Mesenchymal stem cell (in vitro differentiated cells and primary cell): ENCODE results near the gene FAM8A1.
A peak's percentile ranks its signal among the peaks of the same experiment; 100 is the strongest.

Experiments
- DNase-seq: peaks from one replicate; pipeline ENCODE4 v3.0.0-alpha.2; 2013
- H2AFZ ChIP-seq: one replicate; pipeline ENCODE4 v1.6.1; 2013; ENCODE audit warnings: low read depth, mild to moderate bottlenecking, control low read depth, inconsistent platforms, low read length, moderate library complexity
- H2AK5ac ChIP-seq: 2 replicates; pipeline ENCODE4 v1.6.1; 2013; ENCODE audit warnings: low read length, moderate library complexity, mild to moderate bottlenecking, inconsistent platforms; ENCODE audit not compliant: severe bottlenecking
- H2BK120ac ChIP-seq: one replicate; pipeline ENCODE4 v1.6.1; 2013; ENCODE audit warnings: low read depth, mild to moderate bottlenecking, inconsistent platforms, low read length, moderate library complexity
- H2BK12ac ChIP-seq, 2 experiments: one replicate each; pipeline ENCODE4 v1.6.1; 2013; ENCODE audit warnings: inconsistent platforms in 2 of 2, low read length in 2 of 2, mild to moderate bottlenecking in 2 of 2, moderate library complexity in 2 of 2, control low read depth in 1 of 2
- H2BK15ac ChIP-seq: one replicate; pipeline ENCODE4 v1.6.1; 2013; ENCODE audit warnings: mild to moderate bottlenecking, low read depth, inconsistent platforms; ENCODE audit not compliant: poor library complexity, severe bottlenecking
- H2BK5ac ChIP-seq: 2 replicates; pipeline ENCODE4 v1.6.1; 2013; ENCODE audit warnings: low read depth, mild to moderate bottlenecking, low read length, control low read depth, inconsistent platforms; ENCODE audit not compliant: poor library complexity, severe bottlenecking
- H3K14ac ChIP-seq, 2 experiments: one replicate each; pipeline ENCODE4 v1.6.1; 2013; ENCODE audit warnings: inconsistent platforms in 2 of 2, low read length in 2 of 2, control low read depth in 1 of 2, mild to moderate bottlenecking in 1 of 2, moderate library complexity in 1 of 2
- H3K18ac ChIP-seq, 2 experiments: one replicate each; pipeline ENCODE4 v1.6.1; 2013; ENCODE audit warnings: inconsistent platforms in 2 of 2, low read length in 2 of 2, control low read depth in 1 of 2, low read depth in 1 of 2, mild to moderate bottlenecking in 1 of 2
- H3K23ac ChIP-seq, 2 experiments: one replicate each; pipeline ENCODE4 v1.6.1; 2013; ENCODE audit warnings: inconsistent platforms in 2 of 2, low read length in 2 of 2, mild to moderate bottlenecking in 2 of 2, moderate library complexity in 2 of 2, control low read depth in 1 of 2
- H3K27ac ChIP-seq: 2 replicates; pipeline ENCODE4 v1.5.1; 2013; ENCODE audit warnings: mild to moderate bottlenecking, moderate library complexity, low read length, control low read depth, inconsistent platforms; ENCODE audit not compliant: poor library complexity, severe bottlenecking
- H3K27me3 ChIP-seq, 2 experiments: 2 replicates each; pipeline versions ENCODE4 v1.6.1 to v1.7.0; 2013; ENCODE audit warnings: low read length in 2 of 2, mild to moderate bottlenecking in 2 of 2, moderate library complexity in 2 of 2, control low read depth in 1 of 2, inconsistent platforms in 1 of 2; ENCODE audit not compliant: control insufficient read depth in 1 of 2, insufficient read depth in 1 of 2
- H3K36me3 ChIP-seq, 2 experiments: 2 replicates each; pipeline versions ENCODE4 v1.6.1 to v1.7.0; 2013; ENCODE audit warnings: low read length in 2 of 2, control low read depth in 1 of 2, inconsistent platforms in 1 of 2, low read depth in 1 of 2, mild to moderate bottlenecking in 1 of 2; ENCODE audit not compliant: insufficient read depth in 2 of 2, control insufficient read depth in 1 of 2
- H3K4ac ChIP-seq, 2 experiments: one replicate each; pipeline ENCODE4 v1.6.1; 2013; ENCODE audit warnings: inconsistent platforms in 2 of 2, low read length in 2 of 2, mild to moderate bottlenecking in 2 of 2, moderate library complexity in 2 of 2, control low read depth in 1 of 2, low read depth in 1 of 2
- H3K4me1 ChIP-seq: 2 replicates; pipeline ENCODE4 v1.6.1; 2013; ENCODE audit warnings: low read depth, low read length, control low read depth; ENCODE audit not compliant: control insufficient read depth, insufficient read depth
- H3K4me2 ChIP-seq: 2 replicates; pipeline ENCODE4 v1.6.1; 2013; ENCODE audit warnings: low read length, mild to moderate bottlenecking, inconsistent platforms; ENCODE audit not compliant: poor library complexity, severe bottlenecking
- H3K4me3 ChIP-seq, 2 experiments: 2 replicates each; pipeline versions ENCODE4 v1.5.1 to v1.7.0; 2013; ENCODE audit warnings: low read length in 2 of 2, mild to moderate bottlenecking in 2 of 2, control low read depth in 1 of 2, low read depth in 1 of 2; ENCODE audit not compliant: insufficient read depth in 1 of 2
- H3K79me1 ChIP-seq: replicated peaks from 2 replicates; pipeline ENCODE4 v1.6.1; 2013; ENCODE audit warnings: mild to moderate bottlenecking, control low read depth, low read length, inconsistent platforms; ENCODE audit not compliant: poor library complexity, severe bottlenecking
- H3K9ac ChIP-seq: 2 replicates; pipeline ENCODE4 v1.7.0; 2013; ENCODE audit warnings: mild to moderate bottlenecking, low read length, moderate library complexity
- H3K9me3 ChIP-seq: 2 replicates; pipeline ENCODE4 v1.7.0; 2013; ENCODE audit warnings: mild to moderate bottlenecking, low read length; ENCODE audit not compliant: control insufficient read depth
- H4K8ac ChIP-seq: one replicate; pipeline ENCODE4 v1.6.1; 2013; ENCODE audit warnings: inconsistent platforms, mild to moderate bottlenecking, low read length, moderate library complexity
- H4K91ac ChIP-seq: one replicate; pipeline ENCODE4 v1.6.1; 2013; ENCODE audit warnings: mild to moderate bottlenecking, low read length, inconsistent platforms
- WGBS: methylation state at CpG from one replicate; pipeline ENCODE4 v1.1.7; 2013; ENCODE audit warnings: mixed read lengths; 5-methylcytosine and 5-hydroxymethylcytosine counted together

Gene FAM8A1

DNA sequence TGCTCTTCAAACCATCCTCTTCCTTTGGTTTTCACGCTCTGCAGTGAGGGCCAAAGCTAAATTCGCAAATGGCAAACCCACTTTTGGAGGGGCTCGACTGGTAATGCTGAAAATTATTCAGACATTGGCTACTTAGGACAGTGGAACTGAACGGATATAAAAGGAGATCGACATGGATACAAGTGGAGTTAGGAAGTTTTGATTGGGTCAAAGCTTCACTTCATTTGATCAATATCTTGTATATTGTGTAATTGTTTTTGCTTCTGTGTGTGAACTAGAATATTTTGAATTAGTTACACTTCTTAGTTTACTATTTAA is 1.2 kb downstream of the FAM8A1 start:
- Histone ChIP-seq H4K91ac (no peak overlapping the region), H3K27me3 (no peaks in the 10 kb centered on the region), H2AK5ac (no peak overlapping the region), H3K14ac (no peak overlapping the region), H3K9me3 (no peaks in the 10 kb centered on the region), H3K4me3 (peak overlapping the region in 1 of 2 experiments; percentile 93), H2BK5ac (no peak overlapping the region), H2BK12ac (no peak overlapping the region), H3K79me1 (peaks cover 7% of the 10 kb centered on the region), H3K4ac (no peak overlapping the region), H3K4me2 (peak overlapping the region; percentile 95), H3K18ac (no peak overlapping the region), H3K27ac (peak overlapping the region; percentile 4), H2AFZ (no peak overlapping the region), H3K4me1 (peaks cover 5% of the 10 kb centered on the region), H2BK15ac (no peak overlapping the region), H3K23ac (no peak overlapping the region), H3K9ac (peak overlapping the region; percentile 94), H4K8ac (no peak overlapping the region), H2BK120ac (no peak overlapping the region), H3K36me3 (peaks cover 0 to 26% of the 10 kb centered on the region in 2 experiments)
- WGBS: 24% methylated on average over 5 of the region's 5 CpGs
- DNase-seq: no peak

DNA sequence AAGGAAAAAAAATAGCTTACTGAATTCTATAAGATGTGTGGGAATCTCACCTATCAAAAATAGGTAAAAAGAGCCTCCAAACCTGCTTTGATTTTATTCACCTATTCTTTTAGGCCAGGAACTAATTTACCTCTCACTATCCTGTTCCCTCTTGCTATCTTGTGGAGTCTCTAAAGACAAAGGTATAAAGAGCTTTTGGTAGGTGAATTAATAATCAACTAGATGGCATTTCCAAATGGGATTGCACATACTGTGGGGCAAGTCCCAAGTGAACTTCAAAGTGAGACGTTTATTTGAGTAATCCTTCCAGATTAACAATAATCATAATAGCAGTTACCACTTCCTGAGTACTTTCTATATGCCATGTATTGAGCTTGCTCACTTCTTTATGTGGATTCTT is 2.8 kb downstream of the FAM8A1 start:
- Histone ChIP-seq H3K14ac (no peak overlapping the region), H2BK5ac (no peak overlapping the region), H2BK15ac (no peak overlapping the region), H3K79me1 (peaks cover 10% of the 10 kb centered on the region), H4K91ac (no peak overlapping the region), H2BK12ac (no peak overlapping the region), H3K4me1 (peaks cover 5% of the 10 kb centered on the region), H3K9me3 (no peaks in the 10 kb centered on the region), H4K8ac (no peak overlapping the region), H3K4me2 (no peak overlapping the region), H2AFZ (no peak overlapping the region), H3K36me3 (peaks cover 3 to 38% of the 10 kb centered on the region in 2 experiments), H3K23ac (no peak overlapping the region), H2BK120ac (no peak overlapping the region), H3K27me3 (no peaks in the 10 kb centered on the region), H2AK5ac (no peak overlapping the region), H3K18ac (no peak overlapping the region), H3K9ac (no peak overlapping the region), H3K4me3 (no peak overlapping the region), H3K4ac (no peak overlapping the region), H3K27ac (no peak overlapping the region)
- DNase-seq: no peak
- 80% methylated on average over 1 of the region's 1 CpG for WGBS

DNA sequence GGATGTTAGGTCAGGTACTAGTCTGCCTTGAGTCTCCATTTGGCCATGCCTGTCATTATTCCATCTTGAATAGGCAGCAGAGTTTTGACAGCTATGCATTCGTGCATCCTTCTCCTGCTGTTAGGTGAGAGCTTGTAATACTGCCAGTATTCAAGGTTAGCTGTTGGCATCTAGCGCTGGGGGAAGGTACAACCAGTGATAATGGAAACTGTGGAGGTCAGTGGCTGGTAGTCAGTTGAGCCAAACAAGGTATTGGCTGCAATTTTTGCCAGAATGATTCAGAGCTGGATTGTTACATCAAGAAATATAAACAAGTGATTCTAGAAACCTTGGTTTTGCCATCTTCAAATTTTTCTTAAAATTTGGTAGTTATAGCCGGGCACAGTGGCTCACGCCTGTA is 6.5 kb downstream of the FAM8A1 start:
- no peak overlapping the region for H3K18ac ChIP-seq
- no peak for DNase-seq
- no peak overlapping the region for H3K9ac ChIP-seq
- no peak overlapping the region for H3K4me3 ChIP-seq
- H3K4ac ChIP-seq: no peak overlapping the region
- 98% methylated on average over 4 of the region's 4 CpGs for WGBS
- peaks cover 6% of the 10 kb centered on the region for H3K79me1 ChIP-seq
- peaks cover 3 to 67% of the 10 kb centered on the region in 2 experiments for H3K36me3 ChIP-seq
- no peak overlapping the region for H2BK5ac ChIP-seq
- H3K9me3 ChIP-seq: no peaks in the 10 kb centered on the region
- peaks cover 5% of the 10 kb centered on the region for H3K4me1 ChIP-seq
- H3K27me3 ChIP-seq: no peaks in the 10 kb centered on the region
- no peak overlapping the region for H2AK5ac ChIP-seq
- H3K14ac ChIP-seq: no peak overlapping the region
- H2BK12ac ChIP-seq: no peak overlapping the region
- H3K4me2 ChIP-seq: no peak overlapping the region
- H3K27ac ChIP-seq: no peak overlapping the region
- H2AFZ ChIP-seq: no peak overlapping the region
- H4K8ac ChIP-seq: no peak overlapping the region
- H4K91ac ChIP-seq: no peak overlapping the region
- peak overlapping the region in 1 of 2 experiments; percentile 23 for H3K23ac ChIP-seq
- no peak overlapping the region for H2BK120ac ChIP-seq
- H2BK15ac ChIP-seq: no peak overlapping the region

DNA sequence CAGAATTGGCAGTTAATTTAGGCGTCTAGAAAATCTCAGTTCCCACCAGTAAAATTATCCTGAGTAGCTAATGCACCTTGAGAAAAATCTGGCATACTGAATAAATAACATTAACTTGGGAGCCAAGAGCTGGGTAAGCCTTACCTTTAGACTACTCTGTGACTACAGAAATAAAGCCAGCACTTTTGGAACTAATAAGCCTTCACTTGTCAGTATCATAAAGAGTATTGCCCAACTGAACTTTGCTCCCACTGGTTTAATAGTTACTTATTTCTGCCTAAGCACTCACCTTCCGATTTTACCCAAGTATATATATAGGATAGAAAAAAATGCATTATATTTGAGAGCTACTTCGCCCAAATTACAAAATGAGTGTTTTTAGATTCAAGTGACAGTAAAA is 10.7 kb downstream of the FAM8A1 start:
- no peak overlapping the region for H2BK15ac ChIP-seq
- peaks cover 3 to 69% of the 10 kb centered on the region in 2 experiments for H3K36me3 ChIP-seq
- H3K4me2 ChIP-seq: no peak overlapping the region
- no peak overlapping the region for H2AFZ ChIP-seq
- H2BK5ac ChIP-seq: no peak overlapping the region
- no peak overlapping the region for H2BK12ac ChIP-seq
- no peak overlapping the region for H4K8ac ChIP-seq
- H2AK5ac ChIP-seq: no peak overlapping the region
- H4K91ac ChIP-seq: no peak overlapping the region
- DNase-seq: no peak
- H3K14ac ChIP-seq: no peak overlapping the region
- H3K27ac ChIP-seq: no peak overlapping the region
- H3K27me3 ChIP-seq: no peaks in the 10 kb centered on the region
- no peak overlapping the region for H3K4ac ChIP-seq
- no peak overlapping the region for H3K23ac ChIP-seq
- no peak overlapping the region for H3K9ac ChIP-seq
- H3K18ac ChIP-seq: no peak overlapping the region
- peaks cover 3% of the 10 kb centered on the region for H3K79me1 ChIP-seq
- WGBS: 99% methylated on average over 2 of the region's 3 CpGs
- no peak overlapping the region for H2BK120ac ChIP-seq
- H3K4me1 ChIP-seq: no peaks in the 10 kb centered on the region
- no peak overlapping the region for H3K4me3 ChIP-seq
- H3K9me3 ChIP-seq: no peaks in the 10 kb centered on the region
